IMR-90 (cell line): ENCODE data around the gene CSNK2A1. TPM values are rescaled to one million over a fixed set of nuclear protein-coding genes. Genes with fewer than 3 reads are reported as not detected.

Source experiments
- ATAC-seq: fragments of 200-7000 bp; cut with Tn5 transposase; 2 replicates; pipeline ENCODE4 v1.9.1; 2020; ENCODE audit warnings: low read depth, mild to moderate bottlenecking, moderate library complexity
- BruUV-seq: library from RNA; stranded (reverse); fragments of 400-500 nt; replicated peaks from 2 replicates; lab custom pipeline; 2021; lab: Mats Ljungman, UMichigan
- CTCF ChIA-PET: fragments of 300-600 bp; formaldehyde crosslinking; extraction: SDS; loops from one replicate; lab custom pipeline; 2021; ENCODE audit warnings: antibody characterized with exemption; lab: Yijun Ruan, JAX
- POLR2A ChIA-PET: fragments of 300-600 bp; sonication (Branson Sonifier 250); formaldehyde crosslinking; loops from one replicate; lab custom pipeline; 2022; ENCODE audit warnings: antibody characterized with exemption; ENCODE audit not compliant: unreplicated experiment; lab: Charles Lee
- DNase-seq: peaks from one replicate; pipeline ENCODE4 v3.0.0; 2013
- H2AFZ ChIP-seq: replicated peaks from 2 replicates; pipeline ENCODE3; 2013; ENCODE audit warnings: low read length, mild to moderate bottlenecking; ENCODE audit not compliant: poor library complexity
- H2AK5ac ChIP-seq: 2 replicates; pipeline ENCODE4 v1.6.1; 2013; ENCODE audit warnings: low read depth, low read length, inconsistent platforms
- H2AK9ac ChIP-seq: replicated peaks from 2 replicates; pipeline ENCODE3; 2013; ENCODE audit warnings: mild to moderate bottlenecking, low read depth, low read length, moderate library complexity; ENCODE audit not compliant: poor library complexity
- H2BK120ac ChIP-seq: 2 replicates; pipeline ENCODE4 v1.6.1; 2013; ENCODE audit warnings: low read depth, low read length, inconsistent platforms
- H2BK15ac ChIP-seq: 3 replicates; pipeline ENCODE4 v1.6.1; 2013; ENCODE audit warnings: low read depth, low read length, inconsistent platforms
- H2BK20ac ChIP-seq: 2 replicates; pipeline ENCODE4 v1.6.1; 2013; ENCODE audit warnings: low read depth, mild to moderate bottlenecking, inconsistent platforms, low read length, moderate library complexity
- H2BK5ac ChIP-seq: 2 replicates; pipeline ENCODE4 v1.6.1; 2013; ENCODE audit warnings: mild to moderate bottlenecking, low read depth, low read length, inconsistent platforms; ENCODE audit not compliant: poor library complexity, severe bottlenecking
- H3K14ac ChIP-seq: replicated peaks from 2 replicates; pipeline ENCODE4 v1.6.1; 2013; ENCODE audit warnings: low read depth, low read length, inconsistent platforms
- H3K18ac ChIP-seq: 2 replicates; pipeline ENCODE4 v1.6.1; 2013; ENCODE audit warnings: low read depth, low read length, control low read depth
- H3K23ac ChIP-seq: 2 replicates; pipeline ENCODE4 v1.6.1; 2013; ENCODE audit warnings: low read depth, low read length, inconsistent platforms
- H3K27ac ChIP-seq: 2 replicates; pipeline ENCODE4 v1.5.1; 2013; ENCODE audit warnings: mild to moderate bottlenecking, control low read depth, low read length; ENCODE audit not compliant: insufficient read depth
- H3K27me3 ChIP-seq: 2 replicates; pipeline ENCODE4 v1.6.1; 2013; ENCODE audit warnings: low read length; ENCODE audit not compliant: control insufficient read depth, insufficient read depth
- H3K36me3 ChIP-seq: 2 replicates; pipeline ENCODE4 v1.6.1; 2013; ENCODE audit warnings: low read length, mixed read lengths; ENCODE audit not compliant: control insufficient read depth, insufficient read depth
- H3K4ac ChIP-seq: 2 replicates; pipeline ENCODE4 v1.6.1; 2013; ENCODE audit warnings: low read depth, low read length, inconsistent platforms
- H3K4me1 ChIP-seq: 2 replicates; pipeline ENCODE4 v1.6.1; 2013; ENCODE audit warnings: low read length, mixed read lengths; ENCODE audit not compliant: control insufficient read depth, insufficient read depth
- H3K4me2 ChIP-seq: 2 replicates; pipeline ENCODE4 v1.6.1; 2013; ENCODE audit warnings: low read depth, mild to moderate bottlenecking, control low read depth, low read length, moderate library complexity
- H3K4me3 ChIP-seq: 2 replicates; pipeline ENCODE4 v1.5.1; 2013; ENCODE audit warnings: low read depth, mild to moderate bottlenecking, control low read depth, low read length, moderate library complexity; ENCODE audit not compliant: insufficient read depth
- H3K56ac ChIP-seq: 2 replicates; pipeline ENCODE4 v1.6.1; 2013; ENCODE audit warnings: low read length, inconsistent platforms; ENCODE audit not compliant: insufficient read depth; ENCODE audit errors: extremely low read depth
- H3K79me1 ChIP-seq, 2 experiments: 2 replicates each; pipeline ENCODE4 v1.6.1; 2013; ENCODE audit warnings: low read length in 2 of 2, inconsistent platforms in 1 of 2, low read depth in 1 of 2
- H3K9ac ChIP-seq: 2 replicates; pipeline ENCODE4 v1.6.1; 2013; ENCODE audit warnings: low read depth, low read length, control low read depth
- H3K9me1 ChIP-seq: 2 replicates; pipeline ENCODE4 v1.6.1; 2013; ENCODE audit warnings: low read length, inconsistent platforms; ENCODE audit not compliant: insufficient read depth
- H3K9me3 ChIP-seq: 2 replicates; pipeline ENCODE4 v1.6.1; 2013; ENCODE audit warnings: low read length; ENCODE audit not compliant: control insufficient read depth, insufficient read depth
- H4K20me1 ChIP-seq: 2 replicates; pipeline ENCODE4 v1.6.1; 2013; ENCODE audit warnings: low read length, inconsistent platforms; ENCODE audit not compliant: insufficient read depth
- H4K5ac ChIP-seq: 2 replicates; pipeline ENCODE4 v1.6.1; 2013; ENCODE audit warnings: mild to moderate bottlenecking, low read depth, low read length, control low read depth
- H4K8ac ChIP-seq, 2 experiments: 2 replicates each; pipeline ENCODE4 v1.6.1; 2013; ENCODE audit warnings: low read depth in 2 of 2, low read length in 2 of 2, control low read depth in 1 of 2, inconsistent platforms in 1 of 2
- H4K91ac ChIP-seq: 2 replicates; pipeline ENCODE4 v1.6.1; 2013; ENCODE audit warnings: low read depth, low read length, inconsistent platforms; ENCODE audit not compliant: insufficient read depth
- BHLHE40 ChIP-seq: fragments of 150-350 bp; IDR thresholded peaks from 2 replicates; pipeline ENCODE4 v1.6.1; 2016; ENCODE audit warnings: mild to moderate bottlenecking, low read depth, low read length
- CHD1 ChIP-seq: IDR thresholded peaks from 2 replicates; pipeline ENCODE4 v1.6.1; 2012; ENCODE audit warnings: low read depth, low read length, improper control_type of control experiment
- MAZ ChIP-seq: IDR thresholded peaks from 2 replicates; pipeline ENCODE4 v1.6.1; 2012; ENCODE audit warnings: low read depth, mild to moderate bottlenecking, low read length, improper control_type of control experiment, moderate library complexity, borderline replicate concordance
- MXI1 ChIP-seq: IDR thresholded peaks from 2 replicates; pipeline ENCODE4 v1.6.1; 2012; ENCODE audit warnings: low read depth, mild to moderate bottlenecking, low read length, moderate library complexity, borderline replicate concordance
- NFE2L2 ChIP-seq: fragments of 150-350 bp; IDR thresholded peaks from 2 replicates; pipeline ENCODE4 v1.6.1; 2016; ENCODE audit warnings: low read depth, mild to moderate bottlenecking, low read length
- RAD21 ChIP-seq: IDR thresholded peaks from 2 replicates; pipeline ENCODE4 v1.6.1; 2012; ENCODE audit warnings: low read length, improper control_type of control experiment
- RCOR1 ChIP-seq: IDR thresholded peaks from 2 replicates; pipeline ENCODE4 v1.6.1; 2012; ENCODE audit warnings: mild to moderate bottlenecking, low read length, improper control_type of control experiment; ENCODE audit not compliant: insufficient replicate concordance
- SMC3 ChIP-seq: fragments of 150-350 bp; IDR thresholded peaks from 2 replicates; pipeline ENCODE4 v1.6.1; 2016; ENCODE audit warnings: low read depth, mild to moderate bottlenecking, antibody characterized with exemption, low read length, moderate library complexity
- WGBS, 2 experiments: methylation state at CpG; one replicate each; pipeline versions ENCODE4 v1.1.5 to v1.1.7; 2013; ENCODE audit warnings: missing lambda C conversion rate in 2 of 2; ENCODE audit not compliant: insufficient read length in 1 of 2; ENCODE audit errors: extremely low coverage in 2 of 2; 5-methylcytosine and 5-hydroxymethylcytosine counted together
- dilution Hi-C: fragments of 300-500 bp; cut with HindIII; formaldehyde crosslinking; loops from one replicate; pipeline ENCODE4 v1.14.3; 2018; ENCODE audit warnings: low sequenced_read_pairs; ENCODE audit not compliant: unreplicated experiment
- in situ Hi-C: fragments of 300-500 bp; cut with MboI; formaldehyde crosslinking; loops from 3 replicates; pipeline ENCODE4 v1.14.3; 2019; ENCODE audit warnings: low sequenced_read_pairs, inconsistent platforms, mixed read lengths
- intact Hi-C: fragments of 100-400 bp; cut with micrococcal nuclease; formaldehyde crosslinking; loops from 2 replicates; pipeline ENCODE4 v1.10.0; 2022
- polyA plus RNA-seq, 3 experiments: library from polyadenylated mRNA; depleted of rRNA; stranded (reverse); fragments of >200 nt; gene quantifications; 2 replicates each; pipeline ENCODE4 v1.2.3, GENCODE V29; 2012; ENCODE audit warnings: low replicate concordance in 1 of 3
- total RNA-seq: library from RNA; depleted of rRNA; stranded (reverse); fragments of >200 nt; gene quantifications from 2 replicates; pipeline ENCODE4 v1.2.3, GENCODE V29; 2012
- TF ChIP-seq, protein P1 (sequence below): fragments of 150-350 bp; IDR thresholded peaks from 2 replicates; pipeline ENCODE4 v1.6.1; 2017; ENCODE audit warnings: mild to moderate bottlenecking, antibody characterized with exemption, low read length, low read depth

The CSNK2A1 gene
- total and polyA plus RNA-seq, 2 of the 4 experiments (the other 2 are of a cell fraction), result 86.3 to 151 TPM

- intact Hi-C loops, result no loop called here
- TF ChIP-seq MAZ (no peak), RAD21 (no peak), BHLHE40 (no peak), SMC3 (no peak), CHD1 (no peak), MXI1 (no peak), NFE2L2 (no peak), RCOR1 (no peak)
- TF ChIP-seq, protein P1, sequence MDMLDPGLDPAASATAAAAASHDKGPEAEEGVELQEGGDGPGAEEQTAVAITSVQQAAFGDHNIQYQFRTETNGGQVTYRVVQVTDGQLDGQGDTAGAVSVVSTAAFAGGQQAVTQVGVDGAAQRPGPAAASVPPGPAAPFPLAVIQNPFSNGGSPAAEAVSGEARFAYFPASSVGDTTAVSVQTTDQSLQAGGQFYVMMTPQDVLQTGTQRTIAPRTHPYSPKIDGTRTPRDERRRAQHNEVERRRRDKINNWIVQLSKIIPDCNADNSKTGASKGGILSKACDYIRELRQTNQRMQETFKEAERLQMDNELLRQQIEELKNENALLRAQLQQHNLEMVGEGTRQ, result no peak
- peaks cover 0 to 9% of the 10 kb centered on the region in 2 experiments; a peak in 1 of 4 replicates for H3K79me1 ChIP-seq
- H2AFZ ChIP-seq, result no peak overlapping the region
- no peaks in the 10 kb centered on the region; the same call in 1 of the 2 replicates for H3K9me3 ChIP-seq
- CTCF ChIA-PET, result no interaction called here
- no peaks in the 10 kb centered on the region for H3K4me1 ChIP-seq
- POLR2A ChIA-PET, result no interaction called here
- H3K23ac ChIP-seq, result no peak overlapping the region
- in situ Hi-C loops, result loop anchor here (10.0 kb wide), 1 partner anchor 107 kb away; the partner anchor contains the start of gene SRXN1
- no peaks in the 10 kb centered on the region for H3K36me3 ChIP-seq
- no peak overlapping the region for H3K27ac ChIP-seq
- no peak overlapping the region for H2BK15ac ChIP-seq
- no peak overlapping the region for H4K91ac ChIP-seq
- H2BK5ac ChIP-seq, result no peak overlapping the region
- DNase-seq, result no peak
- H3K4me2 ChIP-seq, result no peak overlapping the region
- no peak overlapping the region for H2AK5ac ChIP-seq
- H2BK120ac ChIP-seq, result no peak overlapping the region
- H3K27me3 ChIP-seq, result peaks cover 21% of the 10 kb centered on the region
- no peak overlapping the region for H3K4ac ChIP-seq
- no peak overlapping the region for H2BK20ac ChIP-seq
- no peak overlapping the region for H3K18ac ChIP-seq
- no peak overlapping the region for H3K14ac ChIP-seq
- H4K20me1 ChIP-seq, result peaks cover 6% of the 10 kb centered on the region; the same call in 1 of the 2 replicates
- H3K4me3 ChIP-seq, result no peak overlapping the region
- dilution Hi-C loops, result no loop called here
- no TSS peak for BruUV-seq
- no peak overlapping the region for H4K8ac ChIP-seq
- H3K9ac ChIP-seq, result no peak overlapping the region
- H4K5ac ChIP-seq, result no peak overlapping the region
- ATAC-seq, result no peak
- no peak overlapping the region for H2AK9ac ChIP-seq
- H3K9me1 ChIP-seq, result no peaks in the 10 kb centered on the region
- H3K56ac ChIP-seq, result no peak overlapping the region
- no CpG with 5 or more reads among the region's 1 CpG for WGBS, 2 experiments
Observed at GRCh38 chr20:547394-547793, 3.8 kb upstream of the CSNK2A1 start.
